ENCODE data around the gene EHD4. TPM values are rescaled to one million over a fixed set of nuclear protein-coding genes. Genes with fewer than 3 reads are reported as not detected.

The EHD4 gene
- total RNA-seq, 2 donors from 2014 or later, result 30.3 to 40.0 TPM

GRCh38 chr15:41874736-41875135 lies 97.6 kb downstream of the EHD4 start:
- intact Hi-C loops (cut with DNase I), result no loop called here
- Histone ChIP-seq H3K9me3 (no peaks in the 10 kb centered on the region), H3K4me3 (no peak overlapping the region), H3K36me3 (no peaks in the 10 kb centered on the region), H3K9ac (ENCODE audit: low read depth in 2 of 2, low read length in 2 of 2) (no peak overlapping the region), H3K27me3 (no peaks in the 10 kb centered on the region), H3K4me1 (no peaks in the 10 kb centered on the region), H3K27ac (no peak overlapping the region)
- no peak for DNase-seq
- TF ChIP-seq CTCF (IDR thresholded peaks at IDR 0.05), result no peak

- TF ChIP-seq CTCF (IDR thresholded peaks at IDR 0.05), result no peak
- DNase-seq, result no peak
- Histone ChIP-seq H3K9me3 (no peaks in the 10 kb centered on the region), H3K27ac (no peak overlapping the region), H3K4me1 (no peaks in the 10 kb centered on the region), H3K4me3 (no peak overlapping the region), H3K27me3 (no peaks in the 10 kb centered on the region), H3K36me3 (no peaks in the 10 kb centered on the region), H3K9ac (ENCODE audit: low read depth in 2 of 2, low read length in 2 of 2) (no peak overlapping the region)
- intact Hi-C loops (cut with DNase I), result no loop called here
Measured at GRCh38 chr15:41873711-41874110, 98.6 kb downstream of the EHD4 start.

- DNase-seq, result no peak
- no peak overlapping the region for H3K4me3 ChIP-seq
- H3K36me3 ChIP-seq, result no peaks in the 10 kb centered on the region
- TF ChIP-seq CTCF (IDR thresholded peaks at IDR 0.05), result no peak
- no peak overlapping the region for H3K9ac ChIP-seq (ENCODE audit: low read depth in 2 of 2, low read length in 2 of 2)
- H3K9me3 ChIP-seq, result no peaks in the 10 kb centered on the region
- intact Hi-C loops (cut with DNase I), result no loop called here
- no peaks in the 10 kb centered on the region for H3K27me3 ChIP-seq
- no peaks in the 10 kb centered on the region for H3K4me1 ChIP-seq
- H3K27ac ChIP-seq, result no peak overlapping the region
Measured at GRCh38 chr15:41872166-41872747, 100.1 kb downstream of the EHD4 start.

GRCh38 chr15:41871175-41871905 lies 101.0 kb downstream of the EHD4 start:
- no peak overlapping the region for H3K27ac ChIP-seq

GRCh38 chr15:41870689-41871081 lies 101.7 kb downstream of the EHD4 start:
- intact Hi-C loops (cut with DNase I), result no loop called here
- no peak for DNase-seq
- H3K9me3 ChIP-seq, result no peaks in the 10 kb centered on the region
- no peaks in the 10 kb centered on the region for H3K4me1 ChIP-seq
- H3K36me3 ChIP-seq, result no peaks in the 10 kb centered on the region
- no peak overlapping the region for H3K4me3 ChIP-seq
- no peak for TF ChIP-seq CTCF (IDR thresholded peaks at IDR 0.05)
- H3K9ac ChIP-seq (ENCODE audit: low read depth in 2 of 2, low read length in 2 of 2), result no peak overlapping the region
- H3K27ac ChIP-seq, result no peak overlapping the region
- H3K27me3 ChIP-seq, result no peaks in the 10 kb centered on the region

More at GRCh38 chr15:41871175-41871905, 101.0 kb downstream of the EHD4 start:
- no peaks in the 10 kb centered on the region for H3K27me3 ChIP-seq
- H3K4me3 ChIP-seq, result no peak overlapping the region
- no peak overlapping the region for H3K9ac ChIP-seq (ENCODE audit: low read depth in 2 of 2, low read length in 2 of 2)
- no peaks in the 10 kb centered on the region for H3K4me1 ChIP-seq
- H3K36me3 ChIP-seq, result no peaks in the 10 kb centered on the region
- no peaks in the 10 kb centered on the region for H3K9me3 ChIP-seq
- intact Hi-C loops (cut with DNase I), result no loop called here
- TF ChIP-seq CTCF (IDR thresholded peaks at IDR 0.05), result no peak
- no peak for DNase-seq
